ENCODE data around the gene CCDC27. TPM values are rescaled to one million over a fixed set of nuclear protein-coding genes. Genes with fewer than 3 reads are reported as not detected.

Gene CCDC27
- total RNA-seq, 6 experiments from 2014 or later: not detected

DNA sequence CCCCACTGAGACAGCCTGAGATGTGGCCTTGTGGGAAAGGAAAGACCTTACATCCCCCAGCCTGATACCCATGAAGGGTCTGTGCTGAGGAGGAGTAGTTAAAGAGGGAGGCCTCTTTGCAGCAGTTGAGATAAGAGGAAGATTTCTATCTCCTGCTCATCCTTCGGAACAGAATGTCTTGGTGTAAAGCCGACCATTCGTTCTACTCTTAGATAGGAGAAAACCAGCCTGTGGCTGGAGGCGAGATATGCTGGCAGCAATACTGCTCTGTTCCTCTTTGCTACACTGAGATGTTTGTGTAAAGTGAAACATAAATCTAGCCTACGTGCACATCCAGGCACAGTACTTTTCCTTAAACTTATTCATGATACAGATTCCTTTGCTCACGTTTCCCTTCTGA is 1.5 kb upstream of the CCDC27 start:
- ATAC-seq: no peak
- intact Hi-C loops (cut with DNase I): no loop called here
- Histone ChIP-seq H3K4me3 (no peak overlapping the region), H3K36me3 (no peaks in the 10 kb centered on the region), H3K4me1 (peaks cover 0 to 14% (median 0%) of the 10 kb centered on the region in 4 donors), H3K27me3 (no peaks in the 10 kb centered on the region), H3K27ac (no peak overlapping the region), H3K9me3 (no peaks in the 10 kb centered on the region)
- TF ChIP-seq POLR2A (IDR thresholded peaks at IDR 0.05): no peak
- TF ChIP-seq, protein P1, sequence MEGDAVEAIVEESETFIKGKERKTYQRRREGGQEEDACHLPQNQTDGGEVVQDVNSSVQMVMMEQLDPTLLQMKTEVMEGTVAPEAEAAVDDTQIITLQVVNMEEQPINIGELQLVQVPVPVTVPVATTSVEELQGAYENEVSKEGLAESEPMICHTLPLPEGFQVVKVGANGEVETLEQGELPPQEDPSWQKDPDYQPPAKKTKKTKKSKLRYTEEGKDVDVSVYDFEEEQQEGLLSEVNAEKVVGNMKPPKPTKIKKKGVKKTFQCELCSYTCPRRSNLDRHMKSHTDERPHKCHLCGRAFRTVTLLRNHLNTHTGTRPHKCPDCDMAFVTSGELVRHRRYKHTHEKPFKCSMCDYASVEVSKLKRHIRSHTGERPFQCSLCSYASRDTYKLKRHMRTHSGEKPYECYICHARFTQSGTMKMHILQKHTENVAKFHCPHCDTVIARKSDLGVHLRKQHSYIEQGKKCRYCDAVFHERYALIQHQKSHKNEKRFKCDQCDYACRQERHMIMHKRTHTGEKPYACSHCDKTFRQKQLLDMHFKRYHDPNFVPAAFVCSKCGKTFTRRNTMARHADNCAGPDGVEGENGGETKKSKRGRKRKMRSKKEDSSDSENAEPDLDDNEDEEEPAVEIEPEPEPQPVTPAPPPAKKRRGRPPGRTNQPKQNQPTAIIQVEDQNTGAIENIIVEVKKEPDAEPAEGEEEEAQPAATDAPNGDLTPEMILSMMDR (IDR thresholded peaks at IDR 0.05): no peak
- WGBS (ENCODE audit: insufficient coverage, low coverage, low lambda C conversion rate, missing lambda C conversion rate): 46% methylated on average over 6 of the region's 6 CpGs
- no peak for DNase-seq

DNA sequence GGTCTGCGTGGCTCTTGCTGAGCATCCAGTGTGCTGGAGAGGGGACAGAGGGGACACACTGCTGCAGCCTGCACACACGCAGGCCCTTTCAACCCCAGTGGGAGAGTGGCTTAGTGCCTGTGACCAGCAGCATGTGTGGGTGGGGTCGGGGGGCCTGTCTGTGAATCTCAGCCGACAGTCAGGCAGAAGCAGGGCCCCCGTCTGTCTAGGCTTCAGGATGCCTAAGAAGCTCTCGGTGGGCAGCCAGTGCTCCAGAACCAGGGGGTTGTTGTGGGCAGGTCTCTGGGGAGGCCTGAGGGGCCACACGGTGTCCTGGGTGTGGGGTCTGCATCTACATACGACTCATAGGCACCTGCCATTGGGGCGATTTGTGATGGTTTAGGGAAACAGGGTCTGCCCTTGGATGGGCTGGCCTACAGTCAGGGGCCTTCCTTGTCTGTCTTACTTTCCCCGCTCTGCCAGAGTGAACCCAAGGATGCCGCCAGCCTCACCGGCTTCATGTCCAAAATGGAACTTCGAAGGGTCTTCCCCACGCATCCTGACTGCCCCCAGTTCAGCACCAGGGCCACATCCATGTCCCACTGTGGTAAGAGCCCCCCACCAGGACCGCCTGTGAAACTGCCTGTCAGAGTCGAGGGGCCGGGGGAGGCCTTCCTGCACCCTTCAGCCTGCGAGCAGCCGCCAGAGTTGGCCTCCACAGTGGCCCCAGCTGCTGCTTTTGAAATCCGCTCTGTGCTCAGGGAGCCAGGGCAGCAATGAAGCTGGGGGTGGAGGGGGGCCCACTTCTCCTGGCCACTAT is 1.6 kb downstream of the CCDC27 start:
- Histone ChIP-seq H3K36me3 (no peaks in the 10 kb centered on the region), H3K9me3 (no peaks in the 10 kb centered on the region), H3K27ac (no peak overlapping the region), H3K4me1 (no peaks in the 10 kb centered on the region), H3K4me3 (no peak overlapping the region), H3K27me3 (no peaks in the 10 kb centered on the region)
- TF ChIP-seq, protein P1 (IDR thresholded peaks at IDR 0.05): no peak
- TF ChIP-seq POLR2A (IDR thresholded peaks at IDR 0.05): no peak
- DNase-seq: no peak
- intact Hi-C loops (cut with DNase I): no loop called here
- no peak for ATAC-seq
- WGBS (ENCODE audit: insufficient coverage, low coverage, low lambda C conversion rate, missing lambda C conversion rate): 72% methylated on average over 7 of the region's 20 CpGs

DNA sequence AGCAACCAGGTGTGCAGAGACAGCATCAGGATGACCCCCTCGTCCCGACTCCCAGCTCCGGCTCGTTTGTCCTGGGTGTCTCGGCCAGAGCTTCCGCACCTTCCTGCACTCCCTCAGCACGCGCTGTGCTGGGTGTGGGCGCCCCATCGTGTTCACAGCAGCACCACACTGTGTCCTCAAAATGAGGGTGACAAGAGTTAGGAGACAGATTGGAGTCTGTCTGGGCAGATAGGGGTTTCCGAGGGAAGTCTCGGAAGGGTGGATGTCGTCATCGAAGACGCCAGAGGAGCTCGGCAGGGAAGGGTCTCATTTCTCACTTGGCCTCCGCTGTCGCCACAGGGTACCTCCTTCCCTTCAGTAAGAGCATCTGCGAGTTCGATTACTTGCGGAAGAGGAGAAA is 4.1 kb downstream of the CCDC27 start:
- no peaks in the 10 kb centered on the region for H3K27me3 ChIP-seq
- DNase-seq (no peak), ATAC-seq (no peak)
- no peaks in the 10 kb centered on the region for H3K36me3 ChIP-seq
- no peak overlapping the region for H3K4me3 ChIP-seq
- no peak overlapping the region for H3K27ac ChIP-seq
- TF ChIP-seq, protein P1 (IDR thresholded peaks at IDR 0.05): no peak
- no peak for TF ChIP-seq POLR2A (IDR thresholded peaks at IDR 0.05)
- intact Hi-C loops (cut with DNase I): no loop called here
- 74% methylated on average over 7 of the region's 21 CpGs for WGBS (ENCODE audit: insufficient coverage, low coverage, low lambda C conversion rate, missing lambda C conversion rate)
- no peaks in the 10 kb centered on the region for H3K9me3 ChIP-seq
- H3K4me1 ChIP-seq: no peaks in the 10 kb centered on the region

DNA sequence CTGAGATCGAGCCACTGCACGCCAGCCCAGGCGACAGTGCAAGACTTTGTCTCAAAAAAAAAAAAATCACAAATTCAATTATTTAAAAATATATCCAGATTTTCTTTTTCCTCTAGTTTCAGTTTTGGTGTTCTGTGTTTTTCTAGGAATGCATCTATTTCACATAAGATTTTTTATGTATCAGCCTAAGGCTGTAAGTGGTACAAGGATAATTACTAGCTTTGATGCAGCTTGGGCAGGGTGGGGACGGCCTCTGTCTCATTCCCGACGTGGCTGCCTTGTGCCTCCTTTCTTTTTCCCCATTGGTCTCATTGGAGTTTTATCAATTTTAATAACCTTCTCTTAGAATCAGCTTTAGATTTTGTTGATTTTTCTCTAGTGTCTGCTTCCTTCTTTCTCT is 6.9 kb downstream of the CCDC27 start:
- H3K4me1 ChIP-seq: no peaks in the 10 kb centered on the region
- TF ChIP-seq POLR2A (IDR thresholded peaks at IDR 0.05): no peak
- TF ChIP-seq, protein P1 (IDR thresholded peaks at IDR 0.05): no peak
- H3K4me3 ChIP-seq: no peak overlapping the region
- no peaks in the 10 kb centered on the region for H3K27me3 ChIP-seq
- WGBS (ENCODE audit: insufficient coverage, low coverage, low lambda C conversion rate, missing lambda C conversion rate): 77% methylated on average over 6 of the region's 6 CpGs
- no peak overlapping the region for H3K27ac ChIP-seq
- H3K9me3 ChIP-seq: no peaks in the 10 kb centered on the region
- DNase-seq (no peak), ATAC-seq (no peak)
- no peaks in the 10 kb centered on the region for H3K36me3 ChIP-seq
- intact Hi-C loops (cut with DNase I): no loop called here

Data from right lobe of liver (tissue), 6 donors.